HG02870 (cell line): ENCODE results near the gene ARHGAP11A.
A peak's percentile ranks its signal among the peaks of the same experiment; 100 is the strongest.
"Not testable (repeated sequence)": the region's sequence is repeated elsewhere in the genome, so short reads cannot be mapped to it uniquely, and the experiment has no call there.

Source experiments
- ATAC-seq: cut with Tn5 transposase; IDR thresholded peaks from one replicate; pipeline ENCODE4 v1.9.1; 2021; ENCODE audit warnings: mild to moderate bottlenecking, moderate library complexity; ENCODE audit not compliant: unreplicated experiment

Gene ARHGAP11A

GRCh38 chr15:32615051-32615870, at the start of gene ARHGAP11A:
TSS of gene ARHGAP11A (plus strand) at chr15:32615504. CDS start at chr15:32616212, 708 bp downstream.
- ATAC-seq = peak; percentile 82

GRCh38 chr15:32568988-32569387, 46.3 kb upstream of the ARHGAP11A start:
- ATAC-seq = not testable (repeated sequence)

- ATAC-seq = not testable (repeated sequence)
Measured at GRCh38 chr15:32578482-32578881, 36.8 kb upstream of the ARHGAP11A start.

GRCh38 chr15:32585844-32586243, 29.5 kb upstream of the ARHGAP11A start:
- not testable (repeated sequence) for ATAC-seq

- not testable (repeated sequence) for ATAC-seq
Measured at GRCh38 chr15:32593151-32593550, 22.2 kb upstream of the ARHGAP11A start, which contains the start of gene GOLGA8N. TSS of gene GOLGA8N (plus strand) at chr15:32593456.

- not testable (repeated sequence) for ATAC-seq
Measured at GRCh38 chr15:32609518-32609917, 5.8 kb upstream of the ARHGAP11A start.

GRCh38 chr15:32610719-32611118, 4.6 kb upstream of the ARHGAP11A start:
- ATAC-seq = not testable (repeated sequence)

- peak; percentile 13 for ATAC-seq
Measured at GRCh38 chr15:32614712-32615050, 623 bp upstream of the ARHGAP11A start.

- not testable (repeated sequence) for ATAC-seq
Measured at GRCh38 chr15:32615871-32616426, 645 bp downstream of the ARHGAP11A start.

- ATAC-seq = no peak
Measured at GRCh38 chr15:32636410-32636809, 21.1 kb downstream of the ARHGAP11A start.

- peak; percentile 61 for ATAC-seq
Measured at GRCh38 chr15:32636908-32637567, 21.7 kb downstream of the ARHGAP11A start.

- ATAC-seq = no peak
Measured at GRCh38 chr15:32637704-32638103, 22.4 kb downstream of the ARHGAP11A start.

- ATAC-seq = no peak
Measured at GRCh38 chr15:32641517-32642059, 26.3 kb downstream of the ARHGAP11A start, which contains the start of gene SCG5. TSS of gene SCG5 (plus strand) at chr15:32641710. CDS start at chr15:32643593, 1,883 bp downstream.

- ATAC-seq = no peak
Measured at GRCh38 chr15:32642667-32643435, 27.5 kb downstream of the ARHGAP11A start.

GRCh38 chr15:32643907-32644445, 28.7 kb downstream of the ARHGAP11A start:
- ATAC-seq = no peak

GRCh38 chr15:32646291-32646690, 31.0 kb downstream of the ARHGAP11A start:
- ATAC-seq = no peak

- no peak for ATAC-seq
Measured at GRCh38 chr15:32649342-32649741, 34.0 kb downstream of the ARHGAP11A start.

- no peak for ATAC-seq
Measured at GRCh38 chr15:32651229-32651837, 36.0 kb downstream of the ARHGAP11A start.

- no peak for ATAC-seq
Measured at GRCh38 chr15:32652178-32652577, 36.9 kb downstream of the ARHGAP11A start.

GRCh38 chr15:32656091-32656490, 40.8 kb downstream of the ARHGAP11A start:
- no peak for ATAC-seq
